HepG2 (cell line): ENCODE measurements around the gene NPIPA3.
"Not testable (repeated sequence)": the region's sequence is repeated elsewhere in the genome, so short reads cannot be mapped to it uniquely, and the experiment has no call there.

Experiments used
- CTCF ChIP-seq: sonication (generic); formaldehyde crosslinking; IDR thresholded peaks from 2 replicates; pipeline ENCODE4 v1.5.0; 2020; ENCODE audit warnings: mild to moderate bottlenecking, missing genetic modification reagents, moderate library complexity
- NFRKB ChIP-seq: fragments of 450-650 bp; IDR thresholded peaks from 2 replicates; pipeline ENCODE4 v1.6.1; 2017
- NR2C2 ChIP-seq: sonication (generic); formaldehyde crosslinking; IDR thresholded peaks from 2 replicates; pipeline ENCODE4 v1.4.0; 2020; ENCODE audit warnings: missing genetic modification reagents, mild to moderate bottlenecking, moderate library complexity, borderline replicate concordance
- ZMYM4 ChIP-seq: sonication (generic); formaldehyde crosslinking; IDR thresholded peaks from 2 replicates; pipeline ENCODE4 v1.8.1; 2023; ENCODE audit warnings: mild to moderate bottlenecking, missing genetic modification reagents

GRCh38 chr16:14773654-14774053 lies 70.4 kb downstream of the NPIPA3 start:
- not testable (repeated sequence) for TF ChIP-seq CTCF (CRISPR knock-in tag); NR2C2; ZMYM4 (CRISPR knock-in tag); NFRKB
